Measurements from ENCODE around the gene MLPH. TPM values are rescaled to one million over a fixed set of nuclear protein-coding genes. Genes with fewer than 3 reads are reported as not detected.
A peak's percentile ranks its signal among the peaks of the same experiment; 100 is the strongest.

The MLPH gene
- total and polyA plus RNA-seq, 10 donors, result 0.09 to 1.4 (median 0.35) TPM; not detected in 3

DNA sequence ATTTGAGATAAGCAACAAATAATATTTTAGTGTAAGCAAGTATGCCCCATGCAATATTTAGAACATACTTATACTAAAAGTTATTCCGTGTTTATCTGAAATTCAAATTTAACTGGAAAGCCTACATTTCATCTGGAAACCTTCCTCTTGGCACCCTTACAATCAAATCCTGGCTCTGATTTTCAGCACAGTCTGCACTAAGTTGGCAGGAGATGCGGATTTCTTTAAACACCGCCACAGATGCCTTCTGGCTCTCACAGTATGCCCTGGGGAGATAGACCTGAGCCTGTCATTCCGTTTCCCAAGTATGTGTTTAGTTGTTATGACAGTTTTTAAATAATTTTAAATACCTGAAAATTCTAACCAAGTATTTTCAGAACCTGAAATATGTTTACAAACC lies 7.3 kb upstream of the MLPH start:
- WGBS, 5 donors, result 75 to 93% (median 86%) methylated on average over 4 of the region's 4 CpGs
- peaks cover 0 to 87% (median 14%) of the 10 kb centered on the region in 7 donors for H3K27me3 ChIP-seq (replicated peaks in 1 of 7)
- TF ChIP-seq POLR2A (IDR thresholded peaks at IDR 0.05), result no peak
- no peak for TF ChIP-seq POLR2AphosphoS5 (IDR thresholded peaks at IDR 0.05)
- TF ChIP-seq, protein P1, sequence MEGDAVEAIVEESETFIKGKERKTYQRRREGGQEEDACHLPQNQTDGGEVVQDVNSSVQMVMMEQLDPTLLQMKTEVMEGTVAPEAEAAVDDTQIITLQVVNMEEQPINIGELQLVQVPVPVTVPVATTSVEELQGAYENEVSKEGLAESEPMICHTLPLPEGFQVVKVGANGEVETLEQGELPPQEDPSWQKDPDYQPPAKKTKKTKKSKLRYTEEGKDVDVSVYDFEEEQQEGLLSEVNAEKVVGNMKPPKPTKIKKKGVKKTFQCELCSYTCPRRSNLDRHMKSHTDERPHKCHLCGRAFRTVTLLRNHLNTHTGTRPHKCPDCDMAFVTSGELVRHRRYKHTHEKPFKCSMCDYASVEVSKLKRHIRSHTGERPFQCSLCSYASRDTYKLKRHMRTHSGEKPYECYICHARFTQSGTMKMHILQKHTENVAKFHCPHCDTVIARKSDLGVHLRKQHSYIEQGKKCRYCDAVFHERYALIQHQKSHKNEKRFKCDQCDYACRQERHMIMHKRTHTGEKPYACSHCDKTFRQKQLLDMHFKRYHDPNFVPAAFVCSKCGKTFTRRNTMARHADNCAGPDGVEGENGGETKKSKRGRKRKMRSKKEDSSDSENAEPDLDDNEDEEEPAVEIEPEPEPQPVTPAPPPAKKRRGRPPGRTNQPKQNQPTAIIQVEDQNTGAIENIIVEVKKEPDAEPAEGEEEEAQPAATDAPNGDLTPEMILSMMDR (IDR thresholded peaks at IDR 0.05 in 8 of 11, conservative IDR thresholded peaks at IDR 0.05 in 3 of 11), result no peak
- H3K4me1 ChIP-seq, result peaks cover 0 to 13% (median 8%) of the 10 kb centered on the region in 6 donors
- no peak overlapping the region for H3K4me3 ChIP-seq
- no peaks in the 10 kb centered on the region for H3K9me3 ChIP-seq
- H3K27ac ChIP-seq, result no peak overlapping the region
- no peak for DNase-seq
- no peaks in the 10 kb centered on the region for H3K36me3 ChIP-seq
- intact Hi-C loops (cut with DNase I; ENCODE audit: low total_unique reads), result loop anchor here (10.0 kb wide), 1 partner anchor 325 kb away; no protein-coding TSS in a partner anchor

DNA sequence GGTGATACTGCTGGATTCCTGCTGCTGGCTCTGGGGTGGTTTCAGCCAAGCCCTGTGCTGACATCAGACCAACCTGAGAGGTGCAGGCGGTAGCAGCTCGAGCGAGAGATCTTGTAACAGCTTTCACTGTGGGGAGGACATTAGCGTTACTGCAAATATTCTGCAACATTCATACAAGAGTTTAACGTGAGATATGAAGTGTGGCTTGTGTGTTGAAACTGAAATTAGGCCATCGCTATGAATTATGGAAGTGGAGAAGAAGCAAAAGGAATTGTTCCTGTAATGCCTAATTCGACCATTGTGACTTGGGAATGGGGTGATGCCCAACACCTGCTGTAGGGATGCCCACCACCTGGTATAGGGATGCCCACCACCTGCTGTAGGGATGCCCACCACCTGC lies 6.5 kb upstream of the MLPH start:
- WGBS, 5 donors, result 75 to 87% (median 80%) methylated on average over 7 of the region's 7 CpGs

DNA sequence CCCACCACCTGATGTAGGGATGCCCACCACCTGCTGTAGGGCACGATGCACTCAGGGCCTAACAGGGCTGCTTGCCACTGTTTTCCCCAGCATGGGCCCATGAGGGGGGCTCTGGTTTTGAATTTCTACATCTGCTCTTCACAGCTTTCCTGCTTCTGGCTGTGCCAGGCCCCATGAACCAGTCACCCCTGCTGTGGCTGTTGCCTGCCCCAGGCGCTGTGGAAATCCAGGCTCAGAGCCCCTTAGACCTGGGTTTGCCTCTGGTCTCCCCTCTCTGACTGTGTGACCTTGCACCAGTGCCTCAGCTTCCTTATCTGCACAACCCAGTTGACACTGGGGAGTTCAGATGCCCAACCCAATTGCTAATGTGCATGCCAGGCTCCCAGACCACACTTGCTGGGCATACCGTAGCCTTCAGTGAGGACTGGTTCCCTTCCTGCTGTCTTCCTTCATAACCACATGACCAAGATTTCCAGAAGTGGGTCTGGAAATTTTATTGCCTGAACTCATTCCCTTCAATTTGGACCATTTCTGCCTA lies 6.0 kb upstream of the MLPH start:
- H3K4me1 ChIP-seq, result peaks cover 0 to 3% (median under 1%) of the 10 kb centered on the region in 6 donors
- no peaks in the 10 kb centered on the region for H3K36me3 ChIP-seq
- H3K4me3 ChIP-seq, result no peak overlapping the region
- no peaks in the 10 kb centered on the region for H3K9me3 ChIP-seq
- peak; percentile 41 for DNase-seq
- 88 to 98% (median 89%) methylated on average over 2 to 3 of the region's 3 CpGs for WGBS, 5 donors
- TF ChIP-seq, protein P1 (IDR thresholded peaks at IDR 0.05 in 8 of 11, conservative IDR thresholded peaks at IDR 0.05 in 3 of 11), result no peak
- TF ChIP-seq POLR2A (IDR thresholded peaks at IDR 0.05), result no peak
- TF ChIP-seq POLR2AphosphoS5 (IDR thresholded peaks at IDR 0.05), result no peak
- no peak overlapping the region for H3K27ac ChIP-seq
- peaks cover 0 to 93% (median 18%) of the 10 kb centered on the region in 7 donors for H3K27me3 ChIP-seq (replicated peaks in 1 of 7)
- intact Hi-C loops (cut with DNase I; ENCODE audit: low total_unique reads), result no loop called here

More for the DNA sequence above, 6.5 kb upstream of the MLPH start:
- no peaks in the 10 kb centered on the region for H3K36me3 ChIP-seq
- intact Hi-C loops (cut with DNase I; ENCODE audit: low total_unique reads), result no loop called here
- H3K4me3 ChIP-seq, result no peak overlapping the region
- H3K27ac ChIP-seq, result no peak overlapping the region
- TF ChIP-seq POLR2AphosphoS5 (IDR thresholded peaks at IDR 0.05) (no peak), POLR2A (IDR thresholded peaks at IDR 0.05) (no peak)
- TF ChIP-seq, protein P1 (IDR thresholded peaks at IDR 0.05 in 8 of 11, conservative IDR thresholded peaks at IDR 0.05 in 3 of 11), result no peak
- peaks cover 0 to 7% (median 4%) of the 10 kb centered on the region in 6 donors for H3K4me1 ChIP-seq
- H3K27me3 ChIP-seq (replicated peaks in 1 of 7), result peaks cover 0 to 93% (median 14%) of the 10 kb centered on the region in 7 donors
- H3K9me3 ChIP-seq, result no peaks in the 10 kb centered on the region
- peak; percentile 18 for DNase-seq

DNA sequence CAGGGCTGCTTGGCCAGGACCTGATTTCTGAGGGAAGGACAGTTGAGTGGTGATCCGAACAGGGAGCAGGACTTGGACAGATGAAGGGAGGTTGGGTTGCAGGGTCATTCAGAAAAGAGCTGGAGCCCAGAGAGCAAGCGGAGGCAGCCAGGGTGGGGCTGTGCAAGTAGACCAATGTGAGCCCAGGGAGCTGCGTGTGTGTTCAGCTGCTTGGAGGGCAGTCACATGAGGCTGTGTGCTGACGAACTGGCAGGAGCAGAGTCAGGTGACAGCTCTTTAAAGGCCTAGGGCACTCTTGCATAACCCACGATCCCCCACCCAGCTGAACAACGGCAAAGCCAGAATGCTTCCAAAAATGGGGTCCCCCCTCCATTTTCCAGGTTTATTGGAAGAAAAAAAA lies 4.6 kb upstream of the MLPH start:
- peaks cover 0 to 15% (median 12%) of the 10 kb centered on the region in 6 donors for H3K4me1 ChIP-seq
- intact Hi-C loops (cut with DNase I; ENCODE audit: low total_unique reads), result no loop called here
- no peak overlapping the region for H3K4me3 ChIP-seq
- DNase-seq, result peak; percentile 64
- no peak overlapping the region for H3K27ac ChIP-seq
- no peaks in the 10 kb centered on the region for H3K9me3 ChIP-seq
- no peaks in the 10 kb centered on the region for H3K36me3 ChIP-seq
- TF ChIP-seq POLR2AphosphoS5 (IDR thresholded peaks at IDR 0.05) (no peak), POLR2A (IDR thresholded peaks at IDR 0.05) (no peak)
- TF ChIP-seq, protein P1 (IDR thresholded peaks at IDR 0.05 in 8 of 11, conservative IDR thresholded peaks at IDR 0.05 in 3 of 11), result no peak
- WGBS, 5 donors, result 29 to 46% (median 37%) methylated on average over 6 of the region's 6 CpGs
- H3K27me3 ChIP-seq (replicated peaks in 1 of 7), result peaks cover 3 to 93% (median 32%) of the 10 kb centered on the region in 7 donors
